HG03060 (cell line): ENCODE data around the gene WFDC5.

ENCODE experiments used
- ATAC-seq: cut with Tn5 transposase; IDR thresholded peaks from one replicate; pipeline ENCODE4 v1.9.1; 2021; ENCODE audit warnings: low read depth, moderate number of reproducible peaks; ENCODE audit not compliant: unreplicated experiment

Gene WFDC5

DNA sequence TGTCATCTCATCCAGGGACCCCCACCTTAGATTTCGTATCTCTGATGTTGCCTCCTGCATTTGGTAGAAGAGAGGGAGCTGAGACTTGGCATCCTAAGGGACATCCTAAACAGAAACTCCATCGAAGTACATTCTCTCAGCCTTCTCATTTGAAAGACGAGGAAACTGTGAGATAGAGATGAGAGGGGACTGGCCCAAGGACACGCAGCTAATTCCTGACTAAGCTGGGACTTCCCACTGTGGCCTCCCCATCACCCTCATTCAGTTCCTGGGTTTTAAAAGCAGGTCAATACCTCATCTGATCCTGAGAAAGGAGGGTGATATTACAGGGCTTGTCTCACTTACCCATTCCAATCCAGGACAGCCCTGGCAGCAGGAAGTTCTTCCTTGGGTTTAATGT, 855 bp upstream of the WFDC5 start:
- ATAC-seq: no peak

DNA sequence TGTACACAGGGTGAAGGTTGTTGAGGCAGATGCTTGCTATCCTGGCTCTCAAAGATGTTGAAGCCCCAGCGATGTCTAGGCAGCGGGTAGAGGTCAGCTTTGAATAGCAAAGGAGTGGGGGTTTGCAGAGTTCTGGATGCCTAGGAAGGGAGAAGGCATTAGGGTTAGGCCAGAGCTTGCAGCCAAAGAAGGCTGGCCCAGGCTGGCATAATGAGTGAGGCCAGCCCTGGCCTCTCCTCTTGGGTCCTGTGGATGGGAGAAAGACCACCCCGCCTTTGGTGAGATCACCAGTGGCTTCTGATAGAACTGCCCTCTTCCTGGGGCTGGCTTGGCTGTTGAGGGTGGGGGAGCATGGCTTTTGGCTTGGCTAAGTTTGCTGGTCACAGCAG, 406 bp upstream of the WFDC5 start:
- ATAC-seq: no peak

- ATAC-seq: no peak
These were observed 1.1 kb downstream of the WFDC5 start for GRCh38 chr20:45113865-45114264.

- ATAC-seq: no peak
These were observed 2.2 kb downstream of the WFDC5 start for GRCh38 chr20:45112754-45113153.

- no peak for ATAC-seq
These were observed 3.0 kb downstream of the WFDC5 start for GRCh38 chr20:45111799-45112471.

DNA sequence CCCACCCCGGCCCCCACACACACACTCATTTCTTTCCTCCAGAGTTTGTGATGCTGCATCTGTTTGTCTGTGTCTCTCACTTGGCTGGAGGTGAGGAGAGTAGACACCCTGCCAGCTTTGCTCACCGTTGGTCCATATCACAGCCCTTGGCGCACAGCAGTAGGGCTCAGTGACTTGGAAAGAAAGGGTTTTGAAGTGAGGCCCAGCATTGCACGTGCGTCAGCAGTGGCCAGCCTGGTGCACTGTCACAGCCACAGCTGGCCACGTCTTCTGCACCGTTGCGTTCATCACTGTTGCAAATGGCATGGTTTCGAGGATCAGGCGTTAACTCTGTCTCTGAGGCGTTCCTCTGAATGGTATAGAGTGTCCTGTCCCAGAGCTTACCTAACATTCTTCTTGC, 3.7 kb downstream of the WFDC5 start:
- ATAC-seq: no peak

GRCh38 chr20:45110301-45110700, 4.7 kb downstream of the WFDC5 start:
- no peak for ATAC-seq

GRCh38 chr20:45109634-45110033, 5.3 kb downstream of the WFDC5 start:
- ATAC-seq: no peak

GRCh38 chr20:45105317-45105716, 9.7 kb downstream of the WFDC5 start:
- ATAC-seq: no peak

- no peak for ATAC-seq
These were observed 10.2 kb downstream of the WFDC5 start for GRCh38 chr20:45104786-45105185.

DNA sequence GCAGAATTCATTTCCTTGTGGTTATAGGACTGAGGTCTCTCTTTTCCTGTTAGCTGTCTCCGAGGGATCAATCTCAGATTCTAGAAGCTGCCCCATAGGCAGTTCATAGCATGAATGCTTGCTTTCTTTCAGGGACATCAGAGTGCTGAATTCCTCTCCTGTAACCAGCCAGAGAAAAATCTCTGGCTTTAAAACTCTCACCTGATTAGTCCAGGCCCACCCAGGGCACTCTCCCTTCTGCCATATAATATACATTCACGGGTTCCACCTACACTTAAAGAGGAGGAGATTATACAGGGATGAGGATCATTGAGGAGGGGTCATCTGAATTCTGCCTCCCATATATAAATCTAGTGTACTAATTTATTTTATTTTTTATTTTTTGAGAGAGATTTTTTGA, 11.9 kb downstream of the WFDC5 start:
- no peak for ATAC-seq

DNA sequence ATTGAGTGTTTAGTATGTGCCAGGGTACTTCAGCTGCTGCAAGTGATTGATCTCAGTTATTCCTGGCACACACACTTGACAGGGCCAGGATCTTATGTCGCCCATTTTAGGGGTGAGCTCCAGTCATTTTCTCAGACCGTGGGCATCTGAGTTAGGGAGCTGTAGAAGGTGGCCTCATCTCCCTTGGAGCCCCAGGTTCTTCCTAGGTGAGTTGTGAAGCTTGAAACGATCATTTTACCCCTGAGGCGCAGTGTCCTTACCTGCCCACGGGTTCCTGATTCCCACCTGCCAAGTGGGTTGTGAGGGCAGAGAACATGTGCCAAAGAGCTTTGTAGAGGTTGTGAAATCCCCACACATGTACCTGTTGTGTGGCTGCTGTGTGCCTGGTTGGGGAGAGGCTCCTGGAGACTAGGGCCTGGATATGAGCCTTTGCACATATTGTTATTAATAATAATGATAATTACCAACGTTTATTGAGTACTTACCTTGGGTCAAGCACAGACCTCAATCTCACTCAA, 13.6 kb downstream of the WFDC5 start:
- ATAC-seq: no peak

DNA sequence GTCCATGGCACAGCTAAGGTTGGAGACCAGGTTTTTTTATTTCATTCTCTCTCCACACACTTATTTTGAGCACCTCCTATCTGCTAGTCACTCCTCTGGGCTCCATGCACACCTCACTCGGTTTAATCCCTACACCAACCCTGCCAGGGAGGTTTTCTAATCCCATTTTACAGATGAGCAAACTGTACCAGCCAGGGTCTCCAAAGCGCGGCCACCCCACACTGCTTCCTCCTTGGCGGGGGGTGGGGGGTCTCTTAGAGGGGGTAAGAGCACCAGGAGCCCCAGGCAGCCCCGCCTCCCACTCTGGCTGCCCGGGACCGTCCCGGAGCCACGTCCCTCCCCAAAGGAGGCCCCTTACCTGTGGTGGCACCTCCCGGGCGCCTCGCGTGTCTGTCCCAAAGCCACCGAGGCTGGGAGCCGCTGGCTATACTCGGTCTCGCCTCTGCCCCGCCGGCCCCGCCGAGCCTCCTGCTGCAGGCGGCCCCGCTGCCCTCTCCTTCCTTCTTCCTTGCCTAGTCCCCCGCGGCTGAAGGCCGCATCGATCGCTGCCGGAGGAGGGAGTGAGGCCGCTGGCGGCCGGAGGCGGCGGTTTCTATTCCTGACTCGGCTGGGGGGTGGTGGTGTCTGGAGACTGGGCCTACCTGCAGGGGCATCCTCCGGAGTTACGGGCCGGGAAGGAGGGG, 14.3 kb downstream of the WFDC5 start, which contains the start of gene KCNS1:
Gene KCNS1 (minus strand): TSS at position 565 of the 683 bp plus-strand sequence. CDS start 1,891 bp downstream, outside the sequence.
- ATAC-seq: no peak

- ATAC-seq: no peak
These were observed 16.7 kb downstream of the WFDC5 start for GRCh38 chr20:45098103-45098773.

DNA sequence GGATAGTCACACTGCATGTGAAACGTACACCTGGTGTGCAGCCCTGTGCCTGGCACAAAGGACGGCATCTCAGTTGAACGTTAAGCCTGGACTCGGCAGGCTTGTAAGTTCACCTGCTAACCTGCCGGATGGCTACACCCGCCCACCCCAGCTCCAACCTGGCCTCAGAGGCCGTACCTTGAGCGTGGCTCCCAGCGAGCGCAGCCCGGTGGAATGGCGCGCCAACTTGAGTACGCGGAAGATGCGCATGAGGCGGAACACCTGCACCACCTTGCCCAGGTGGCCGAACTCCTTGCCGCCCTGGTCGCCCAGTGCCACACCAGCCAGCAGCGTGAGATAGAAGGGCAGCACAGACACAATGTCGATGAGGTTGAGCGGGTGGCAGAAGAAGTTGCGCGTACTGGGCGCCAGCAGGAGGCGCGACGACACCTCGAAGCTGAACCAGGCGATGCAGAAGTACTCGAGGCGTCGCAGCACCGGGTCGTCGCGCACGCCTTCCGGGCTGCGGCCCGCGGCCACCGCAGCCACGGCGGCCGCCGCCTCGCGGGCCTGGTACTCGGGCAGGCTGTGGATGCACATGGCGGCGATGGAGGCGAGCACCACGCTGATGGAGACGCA, 17.4 kb downstream of the WFDC5 start:
- ATAC-seq: no peak

- no peak for ATAC-seq
These were observed 18.2 kb downstream of the WFDC5 start for GRCh38 chr20:45096781-45097180.

GRCh38 chr20:45095805-45096238, 19.2 kb downstream of the WFDC5 start:
- no peak for ATAC-seq

GRCh38 chr20:45094864-45095574, 20.0 kb downstream of the WFDC5 start:
- ATAC-seq: no peak

GRCh38 chr20:45094201-45094600, 20.8 kb downstream of the WFDC5 start:
- no peak for ATAC-seq

DNA sequence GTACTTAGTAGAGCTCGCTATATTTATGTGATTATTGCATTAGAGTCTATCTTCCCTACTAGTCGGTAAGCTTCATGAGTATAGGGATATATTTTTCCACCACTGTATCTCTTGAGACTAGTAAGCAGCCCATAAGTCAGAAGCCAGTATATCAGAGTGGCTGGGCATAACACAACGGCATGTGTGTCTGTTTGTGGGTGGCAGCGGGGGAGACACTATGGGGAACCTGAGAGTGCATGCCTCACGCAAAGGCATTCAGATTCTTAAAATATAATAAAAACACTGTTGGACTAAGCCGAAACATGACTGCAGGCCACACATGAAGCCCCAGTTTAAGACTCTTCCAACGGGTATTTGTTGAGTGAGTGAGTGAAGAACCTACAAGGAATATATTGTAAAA, 22.1 kb downstream of the WFDC5 start:
- no peak for ATAC-seq
